Keratinocyte (primary cell): ENCODE data around the gene SLC6A19. TPM values are rescaled to one million over a fixed set of nuclear protein-coding genes. Genes with fewer than 3 reads are reported as not detected.
A peak's percentile ranks its signal among the peaks of the same experiment; 100 is the strongest.

Experiments used
- DNase-seq: peaks from one replicate; pipeline ENCODE4 v3.0.0-alpha.2; 2011; ENCODE audit warnings: low read depth, missing footprints, low spot score
- FAIRE-seq: peaks from 2 replicates; lab custom pipeline; 2011; peaks lifted over from hg19 to GRCh38; lab: Jason Lieb, UNC
- H2AFZ ChIP-seq: 2 replicates; pipeline ENCODE4 v1.6.0; 2012; ENCODE audit warnings: low read length, control low read depth, inconsistent platforms; ENCODE audit not compliant: control insufficient read depth
- H3K27ac ChIP-seq: 2 replicates; pipeline ENCODE4 v1.5.1; 2011; ENCODE audit warnings: low read length; ENCODE audit not compliant: control insufficient read depth, insufficient read depth
- H3K27me3 ChIP-seq: 3 replicates; pipeline ENCODE4 v1.6.0; 2011; ENCODE audit warnings: low read length; ENCODE audit not compliant: control insufficient read depth, insufficient read depth; ENCODE audit errors: extremely low read depth
- H3K36me3 ChIP-seq, 2 experiments: 2 replicates in 1 of 2; 3 replicates in 1 of 2; pipeline ENCODE4 v1.5.1; 2011; ENCODE audit warnings: low read length in 2 of 2, mild to moderate bottlenecking in 1 of 2; ENCODE audit not compliant: control insufficient read depth in 2 of 2, insufficient read depth in 2 of 2; ENCODE audit errors: extremely low read depth in 1 of 2
- H3K4me1 ChIP-seq: 3 replicates; pipeline ENCODE4 v1.5.1; 2011; ENCODE audit warnings: low read length; ENCODE audit not compliant: control insufficient read depth, insufficient read depth; ENCODE audit errors: extremely low read depth
- H3K4me2 ChIP-seq: 3 replicates; pipeline ENCODE4 v1.6.0; 2011; ENCODE audit warnings: low read depth, low read length; ENCODE audit not compliant: control insufficient read depth, insufficient read depth; ENCODE audit errors: extremely low read depth
- H3K4me3 ChIP-seq, 3 experiments: fragments of 200-600 bp in 1 of 3; sonication (generic) in 1 of 3; 2 replicates in 2 of 3; 3 replicates in 1 of 3; pipeline ENCODE4 v1.5.1; 2011 to 2016; ENCODE audit warnings: low read length in 3 of 3, mild to moderate bottlenecking in 3 of 3, control low read depth in 2 of 3, inconsistent platforms in 1 of 3, low read depth in 1 of 3, mixed read lengths in 1 of 3, mixed run types in 1 of 3, moderate library complexity in 1 of 3; ENCODE audit not compliant: control insufficient read depth in 2 of 3, insufficient read depth in 2 of 3; ENCODE audit errors: extremely low read depth in 1 of 3
- H3K79me2 ChIP-seq: 2 replicates; pipeline ENCODE4 v1.6.0; 2012; ENCODE audit warnings: low read length; ENCODE audit not compliant: control insufficient read depth, insufficient read depth
- H3K9ac ChIP-seq: 3 replicates; pipeline ENCODE4 v1.6.0; 2011; ENCODE audit warnings: low read length; ENCODE audit not compliant: control insufficient read depth, insufficient read depth; ENCODE audit errors: extremely low read depth
- H3K9me1 ChIP-seq: 3 replicates; pipeline ENCODE4 v1.6.0; 2011; ENCODE audit warnings: low read length; ENCODE audit not compliant: control insufficient read depth, insufficient read depth; ENCODE audit errors: extremely low read depth
- H3K9me3 ChIP-seq: 2 replicates; pipeline ENCODE4 v1.5.1; 2012; ENCODE audit warnings: low read depth, low read length; ENCODE audit not compliant: control insufficient read depth
- H4K20me1 ChIP-seq: 3 replicates; pipeline ENCODE4 v1.6.0; 2011; ENCODE audit warnings: low read length; ENCODE audit not compliant: control insufficient read depth, insufficient read depth; ENCODE audit errors: extremely low read depth
- CTCF ChIP-seq, 3 experiments: IDR thresholded peaks in 1 of 3; conservative IDR thresholded peaks in 1 of 3; optimal IDR thresholded peaks in 1 of 3; 2 replicates in 2 of 3; 3 replicates in 1 of 3; pipeline versions ENCODE3 to v1.5.1; 2011; ENCODE audit warnings: low read length in 3 of 3, mild to moderate bottlenecking in 3 of 3, moderate library complexity in 2 of 3, control low read depth in 1 of 3, inconsistent platforms in 1 of 3; ENCODE audit not compliant: insufficient read depth in 2 of 3; ENCODE audit errors: extremely low read depth in 1 of 3
- EZH2 ChIP-seq: IDR thresholded peaks from one replicate; pipeline ENCODE4 v1.6.1; 2012; ENCODE audit warnings: inconsistent platforms, mild to moderate bottlenecking, low read length, moderate library complexity
- dilution Hi-C: fragments of 300-500 bp; cut with MboI; formaldehyde crosslinking; loops from one replicate; pipeline ENCODE4 v1.7.0; 2020; ENCODE audit warnings: low sequenced_read_pairs; ENCODE audit not compliant: extremely low pct_ligation_motif_present
- polyA plus RNA-seq, 5 experiments: library from polyadenylated mRNA; depleted of rRNA in 3 of 5; stranded (reverse) in 3 of 5; stranded (forward) in 1 of 5; unstranded in 1 of 5; fragments of >200 nt; gene quantifications; 1 replicate in 1 of 5; 2 replicates in 3 of 5; 3 replicates in 1 of 5; pipeline versions ENCODE4 v1.2.1 to v1.2.3, GENCODE V29; 2011 to 2012; ENCODE audit warnings: missing spikeins in 2 of 5, low read depth in 1 of 5, low replicate concordance in 1 of 5

Gene SLC6A19
- polyA plus RNA-seq, 1 donor (not counting 4 experiments of a cell fraction or from before 2014, with no cell fraction given) = not detected

- H3K36me3 ChIP-seq = no peaks in the 10 kb centered on the region
- no peak overlapping the region for H2AFZ ChIP-seq
- no peak overlapping the region for H3K9ac ChIP-seq
- no peak overlapping the region for H3K4me2 ChIP-seq
- H3K9me3 ChIP-seq = no peaks in the 10 kb centered on the region
- no peak overlapping the region for H3K27ac ChIP-seq
- H3K4me3 ChIP-seq = no peak overlapping the region
- no peaks in the 10 kb centered on the region for H3K27me3 ChIP-seq
- no peaks in the 10 kb centered on the region for H3K9me1 ChIP-seq
- no peaks in the 10 kb centered on the region for H4K20me1 ChIP-seq
- no peaks in the 10 kb centered on the region for H3K4me1 ChIP-seq
- DNase-seq (no peak), FAIRE-seq (no peak)
- TF ChIP-seq EZH2 = no peak
- no peak for TF ChIP-seq CTCF (optimal IDR thresholded peaks at IDR 0.05 in 1 of 3, IDR thresholded peaks at IDR 0.05 in 1 of 3, conservative IDR thresholded peaks at IDR 0.05 in 1 of 3; ENCODE audit: extremely low read depth in 1 of 3, insufficient read depth in 2 of 3, low read length in 3 of 3)
- dilution Hi-C loops = no loop called here
- no peaks in the 10 kb centered on the region for H3K79me2 ChIP-seq
Observed at GRCh38 chr5:1173485-1174070, 27.8 kb upstream of the SLC6A19 start.

GRCh38 chr5:1174122-1174936 lies 27.1 kb upstream of the SLC6A19 start:
- dilution Hi-C loops = no loop called here
- no peaks in the 10 kb centered on the region for H4K20me1 ChIP-seq
- H3K27ac ChIP-seq = no peak overlapping the region
- no peak overlapping the region for H3K4me3 ChIP-seq
- no peaks in the 10 kb centered on the region for H3K27me3 ChIP-seq
- no peaks in the 10 kb centered on the region for H3K4me1 ChIP-seq
- no peak for DNase-seq
- no peaks in the 10 kb centered on the region for H3K9me1 ChIP-seq
- no peak overlapping the region for H2AFZ ChIP-seq
- H3K79me2 ChIP-seq = no peaks in the 10 kb centered on the region
- FAIRE-seq = no peak
- H3K9me3 ChIP-seq = no peaks in the 10 kb centered on the region
- no peak overlapping the region for H3K4me2 ChIP-seq
- TF ChIP-seq EZH2 = no peak
- peak; percentile 60 to 80 (median 68) for TF ChIP-seq CTCF (optimal IDR thresholded peaks at IDR 0.05 in 1 of 3, IDR thresholded peaks at IDR 0.05 in 1 of 3, conservative IDR thresholded peaks at IDR 0.05 in 1 of 3; ENCODE audit: extremely low read depth in 1 of 3, insufficient read depth in 2 of 3, low read length in 3 of 3)
- H3K36me3 ChIP-seq = no peaks in the 10 kb centered on the region
- H3K9ac ChIP-seq = no peak overlapping the region
